Measurements from ENCODE around the gene ASTN2.

DNA sequence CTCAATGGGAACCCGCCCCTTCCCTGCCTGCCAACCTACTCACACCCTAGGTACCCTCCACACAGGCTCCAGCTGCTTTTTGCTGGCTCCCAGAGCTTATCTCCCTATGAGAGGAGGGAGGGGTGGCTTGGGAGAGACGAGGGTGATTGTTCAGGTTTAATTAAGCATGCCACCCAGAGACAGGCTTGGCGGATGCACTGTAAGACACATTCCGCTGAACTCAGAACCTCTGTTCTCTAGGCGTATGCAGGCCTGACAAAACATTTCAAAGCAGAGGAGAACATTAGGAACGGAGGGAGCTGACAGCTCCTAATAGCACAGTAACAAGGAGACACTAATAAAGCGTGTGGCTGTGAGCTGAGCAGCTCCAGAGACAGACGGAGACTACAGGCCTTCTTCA is 647.6 kb downstream of the ASTN2 start:
- TF ChIP-seq KDM1A (IDR thresholded peaks at IDR 0.05; ENCODE audit: borderline replicate concordance) (no peak), SP1 (IDR thresholded peaks at IDR 0.05; ENCODE audit: low read depth, low read length) (no peak), CBX3 (IDR thresholded peaks at IDR 0.05; ENCODE audit: borderline replicate concordance, low read depth) (no peak), EP300 (IDR thresholded peaks at IDR 0.05; ENCODE audit: borderline replicate concordance in 1 of 2, control insufficient read depth in 1 of 2, low read depth in 2 of 2, low read length in 2 of 2) (no peak), CTCF (IDR thresholded peaks at IDR 0.05 in 2 of 3, conservative IDR thresholded peaks at IDR 0.05 in 1 of 3; ENCODE audit: control insufficient read depth in 2 of 3, extremely low read depth in 1 of 3, insufficient read depth in 1 of 3, low read depth in 3 of 3, low read length in 3 of 3) (no peak), JUND (IDR thresholded peaks at IDR 0.05; ENCODE audit: low read depth, low read length) (no peak), NFYB (IDR thresholded peaks at IDR 0.05; ENCODE audit: insufficient read depth, low read depth, low read length) (no peak), RCOR1 (conservative IDR thresholded peaks at IDR 0.05; ENCODE audit: low read depth, low read length) (no peak), GABPA (IDR thresholded peaks at IDR 0.05; ENCODE audit: low read depth) (no peak), BMI1 (IDR thresholded peaks at IDR 0.05; ENCODE audit: borderline replicate concordance) (no peak), SMC3 (IDR thresholded peaks at IDR 0.05; ENCODE audit: borderline replicate concordance, low read length) (no peak)
